Endothelial cell (in vitro differentiated cells): Measurements from ENCODE around the gene C1orf146. TPM values are rescaled to one million over a fixed set of nuclear protein-coding genes. Genes with fewer than 3 reads are reported as not detected.

Experiments used
- DNase-seq: peaks from one replicate; pipeline ENCODE4 v3.0.0; 2021; ENCODE audit warnings: low spot score
- H3K27ac Mint-ChIP-seq: one replicate; pipeline ENCODE4 v1.8.0; 2021; ENCODE audit warnings: mixed read lengths, inconsistent platforms; ENCODE audit not compliant: unreplicated experiment
- H3K27me3 Mint-ChIP-seq: one replicate; pipeline ENCODE4 v1.8.0; 2021; ENCODE audit warnings: mild to moderate bottlenecking, moderate library complexity, mixed read lengths, inconsistent platforms; ENCODE audit not compliant: unreplicated experiment
- H3K36me3 Mint-ChIP-seq: one replicate; pipeline ENCODE4 v1.8.0; 2021; ENCODE audit warnings: mild to moderate bottlenecking, low read depth, mixed read lengths, inconsistent platforms; ENCODE audit not compliant: unreplicated experiment
- H3K4me1 Mint-ChIP-seq: one replicate; pipeline ENCODE4 v1.8.0; 2021; ENCODE audit warnings: mild to moderate bottlenecking, mixed read lengths, inconsistent platforms; ENCODE audit not compliant: unreplicated experiment
- H3K4me3 Mint-ChIP-seq: one replicate; pipeline ENCODE4 v1.8.0; 2021; ENCODE audit warnings: mild to moderate bottlenecking, mixed read lengths, inconsistent platforms; ENCODE audit not compliant: unreplicated experiment
- H3K9me3 Mint-ChIP-seq: one replicate; pipeline ENCODE4 v1.8.0; 2021; ENCODE audit warnings: mixed read lengths, inconsistent platforms; ENCODE audit not compliant: unreplicated experiment
- CTCF ChIP-seq: fragments of 200-600 bp; sonication (generic); IDR thresholded peaks from one replicate; pipeline ENCODE4 v1.5.0; 2021; ENCODE audit warnings: antibody characterized with exemption; ENCODE audit not compliant: unreplicated experiment
- total RNA-seq: library from RNA; stranded (reverse); fragmentation: NEBNext Ultra II Directional; extraction: Animal tissue kit (Norgen Biotek cat#: 25700); gene quantifications from one replicate; pipeline ENCODE4 v1.2.1, GENCODE V29; 2021; ENCODE audit not compliant: unreplicated experiment

The C1orf146 gene
- total RNA-seq, 1 donor from 2014 or later = not detected

- no peak for TF ChIP-seq CTCF
- DNase-seq = no peak
- Mint-ChIP-seq H3K27ac (no peak overlapping the region), H3K4me3 (no peak overlapping the region), H3K27me3 (no peaks in the 10 kb centered on the region), H3K9me3 (no peaks in the 10 kb centered on the region), H3K36me3 (no peaks in the 10 kb centered on the region), H3K4me1 (peaks cover 14% of the 10 kb centered on the region)
Observed at GRCh38 chr1:92188436-92189255, 29.1 kb upstream of the C1orf146 start.

- Mint-ChIP-seq H3K27ac (no peak overlapping the region), H3K36me3 (no peaks in the 10 kb centered on the region), H3K4me3 (no peak overlapping the region), H3K27me3 (no peaks in the 10 kb centered on the region), H3K9me3 (no peaks in the 10 kb centered on the region), H3K4me1 (peaks cover 5% of the 10 kb centered on the region)
- no peak for TF ChIP-seq CTCF
- DNase-seq = no peak
Observed at GRCh38 chr1:92191726-92192125, 26.0 kb upstream of the C1orf146 start.

- Mint-ChIP-seq H3K27ac (no peak overlapping the region), H3K9me3 (no peaks in the 10 kb centered on the region), H3K36me3 (no peaks in the 10 kb centered on the region), H3K4me3 (no peak overlapping the region), H3K4me1 (peaks cover 5% of the 10 kb centered on the region), H3K27me3 (no peaks in the 10 kb centered on the region)
- DNase-seq = no peak
- TF ChIP-seq CTCF = no peak
Observed at GRCh38 chr1:92192246-92192645, 25.5 kb upstream of the C1orf146 start.

- no peaks in the 10 kb centered on the region for H3K27me3 Mint-ChIP-seq
- no peak overlapping the region for H3K4me3 Mint-ChIP-seq
- H3K9me3 Mint-ChIP-seq = no peaks in the 10 kb centered on the region
- H3K36me3 Mint-ChIP-seq = no peaks in the 10 kb centered on the region
- TF ChIP-seq CTCF = no peak
- DNase-seq = no peak
- H3K27ac Mint-ChIP-seq = no peak overlapping the region
- no peaks in the 10 kb centered on the region for H3K4me1 Mint-ChIP-seq
Observed at GRCh38 chr1:92194511-92194910, 23.2 kb upstream of the C1orf146 start.

- H3K4me1 Mint-ChIP-seq = peaks cover 8% of the 10 kb centered on the region
- H3K27me3 Mint-ChIP-seq = no peaks in the 10 kb centered on the region
- no peak for TF ChIP-seq CTCF
- H3K4me3 Mint-ChIP-seq = no peak overlapping the region
- no peaks in the 10 kb centered on the region for H3K36me3 Mint-ChIP-seq
- no peak overlapping the region for H3K27ac Mint-ChIP-seq
- no peaks in the 10 kb centered on the region for H3K9me3 Mint-ChIP-seq
- no peak for DNase-seq
Observed at GRCh38 chr1:92201973-92202372, 15.7 kb upstream of the C1orf146 start.
